GM19035 (cell line): ENCODE results near the gene STYXL2.

Experiments
- ATAC-seq: cut with Tn5 transposase; IDR thresholded peaks from one replicate; pipeline ENCODE4 v1.9.1; 2021; ENCODE audit not compliant: unreplicated experiment

STYXL2 gene

GRCh38 chr1:167105271-167106118, 11.6 kb downstream of the STYXL2 start:
- no peak for ATAC-seq

DNA sequence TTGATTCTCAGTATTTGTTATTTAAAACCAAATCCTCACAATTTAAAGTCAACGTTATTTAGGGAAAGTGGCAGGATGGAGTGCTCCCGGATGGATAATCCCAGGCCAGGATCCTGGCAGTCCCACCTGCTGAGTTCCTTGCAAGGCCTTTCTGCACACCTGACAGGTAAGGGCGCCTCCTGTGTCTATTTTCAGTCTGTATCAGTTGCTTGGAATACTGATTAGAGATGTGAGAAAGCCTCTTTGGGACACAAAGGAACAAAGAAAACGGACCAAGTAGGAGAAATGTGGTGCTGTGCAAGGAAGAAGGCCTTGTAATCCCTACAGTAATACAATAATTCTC, 12.2 kb downstream of the STYXL2 start:
- ATAC-seq = no peak

DNA sequence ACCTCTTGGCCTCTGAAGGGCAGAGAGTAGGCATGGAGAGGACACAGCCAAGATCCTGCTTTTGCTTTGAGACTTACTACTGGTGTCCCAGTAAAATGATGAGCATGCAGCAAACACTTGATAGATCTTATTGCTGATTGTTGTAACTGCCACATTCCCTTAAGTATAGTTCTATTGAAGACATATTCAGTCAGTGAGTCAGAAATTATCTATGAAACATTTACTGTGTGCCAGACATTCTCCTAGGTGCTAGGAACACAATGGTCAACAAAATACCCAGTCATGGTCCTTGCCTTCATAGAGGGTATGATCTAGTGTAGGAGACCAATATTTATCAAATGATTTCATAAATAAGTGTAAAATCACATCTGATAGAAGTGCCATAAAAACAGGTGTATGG, 13.6 kb downstream of the STYXL2 start:
- ATAC-seq = no peak

- no peak for ATAC-seq
Measured at GRCh38 chr1:167109125-167109524, 15.2 kb downstream of the STYXL2 start.

DNA sequence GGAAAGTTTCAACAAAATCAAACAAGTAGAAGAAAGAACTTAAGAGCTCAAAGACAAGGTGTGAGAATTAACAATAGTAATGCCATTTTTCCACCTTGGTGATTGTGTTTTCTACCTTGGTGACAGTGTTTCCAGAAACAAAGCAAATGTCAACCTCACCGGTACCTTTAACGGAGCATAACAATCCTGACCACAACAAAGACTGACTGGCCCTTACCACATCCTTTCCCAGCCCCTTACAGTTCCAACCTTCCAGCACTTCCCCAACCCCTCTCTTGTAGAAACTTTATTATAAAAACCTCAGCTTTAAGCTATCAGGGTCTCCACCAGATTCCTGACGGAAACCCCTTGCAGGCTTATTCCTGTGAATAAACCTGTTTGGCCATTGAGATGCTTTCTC, 16.7 kb downstream of the STYXL2 start:
- ATAC-seq = peak; percentile 55

DNA sequence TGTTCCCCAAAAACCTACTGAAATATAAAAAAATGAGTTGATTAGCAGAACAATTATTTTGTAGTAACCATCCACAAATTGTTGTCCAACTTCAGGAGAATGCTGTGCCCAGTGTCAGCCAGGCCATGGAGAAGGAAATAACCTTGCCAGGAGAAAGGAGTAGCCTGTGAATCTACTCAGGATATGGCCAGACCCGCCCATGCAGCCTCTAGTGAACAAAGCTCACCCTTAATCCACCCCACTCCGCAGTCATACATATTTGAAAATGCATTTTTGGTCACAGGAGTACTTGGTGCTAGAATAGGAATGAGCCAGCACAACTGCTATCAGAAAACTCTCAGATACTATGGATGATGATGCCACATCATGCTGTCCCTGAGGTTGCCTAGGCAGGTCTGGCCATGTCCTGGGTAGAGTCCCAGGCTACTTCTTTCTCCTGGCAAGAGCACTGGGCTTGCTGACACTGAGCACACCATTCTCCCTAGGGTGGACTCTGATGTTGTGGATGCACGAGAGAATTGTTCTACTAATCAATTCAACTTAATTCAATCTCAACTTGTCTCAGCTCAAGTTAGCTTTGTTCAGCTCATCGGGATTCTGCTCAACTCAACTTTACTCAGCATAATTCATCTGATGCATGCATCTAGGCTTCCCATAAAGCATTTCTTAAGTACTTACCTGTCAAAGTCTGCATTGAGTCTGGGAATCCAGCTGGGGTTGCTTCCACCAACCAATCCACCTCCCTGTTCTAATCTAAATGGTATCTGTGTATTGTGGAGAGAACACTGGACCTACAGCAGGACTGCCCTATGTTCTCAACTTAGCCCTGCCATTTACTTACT, 18.2 kb downstream of the STYXL2 start:
- ATAC-seq = no peak

DNA sequence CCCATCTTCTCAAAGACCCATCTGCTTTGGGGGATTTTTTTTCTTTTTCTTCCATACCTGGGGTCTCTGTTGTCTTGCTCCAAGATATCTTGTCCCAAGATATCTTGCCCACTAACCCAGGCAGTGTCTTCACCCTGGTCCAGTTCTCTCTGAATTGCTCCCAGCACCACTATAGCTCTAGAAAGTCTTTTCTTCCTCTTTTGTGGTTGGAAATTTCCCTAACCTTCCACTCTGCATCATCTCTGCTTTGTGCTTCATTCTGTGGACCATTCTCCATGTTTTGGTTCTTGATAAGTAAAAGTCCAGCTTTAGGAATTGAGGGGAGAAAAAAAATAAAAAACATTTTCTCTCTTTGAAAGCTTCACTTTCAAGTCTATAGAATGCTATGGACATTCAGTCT, 20.9 kb downstream of the STYXL2 start:
- ATAC-seq = no peak

- no peak for ATAC-seq
Measured at GRCh38 chr1:167115655-167116054, 21.8 kb downstream of the STYXL2 start.

- ATAC-seq = no peak
Measured at GRCh38 chr1:167116174-167116573, 22.3 kb downstream of the STYXL2 start.

DNA sequence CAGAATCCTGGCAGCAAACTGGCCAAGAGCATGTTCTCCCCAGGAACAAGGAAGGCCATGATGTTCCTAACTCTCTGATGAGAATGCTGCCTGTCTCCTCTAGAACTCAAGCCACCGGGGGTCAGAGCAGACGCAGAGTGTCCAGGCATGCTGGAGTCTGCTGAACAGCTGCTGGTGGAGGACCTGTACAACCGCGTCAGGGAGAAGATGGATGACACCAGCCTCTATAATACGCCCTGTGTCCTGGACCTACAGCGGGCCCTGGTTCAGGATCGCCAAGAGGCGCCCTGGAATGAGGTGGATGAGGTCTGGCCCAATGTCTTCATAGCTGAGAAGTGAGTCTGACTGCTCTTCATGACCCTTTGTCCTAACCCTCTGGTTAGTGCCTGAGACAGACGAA, 23.4 kb downstream of the STYXL2 start:
- no peak for ATAC-seq

DNA sequence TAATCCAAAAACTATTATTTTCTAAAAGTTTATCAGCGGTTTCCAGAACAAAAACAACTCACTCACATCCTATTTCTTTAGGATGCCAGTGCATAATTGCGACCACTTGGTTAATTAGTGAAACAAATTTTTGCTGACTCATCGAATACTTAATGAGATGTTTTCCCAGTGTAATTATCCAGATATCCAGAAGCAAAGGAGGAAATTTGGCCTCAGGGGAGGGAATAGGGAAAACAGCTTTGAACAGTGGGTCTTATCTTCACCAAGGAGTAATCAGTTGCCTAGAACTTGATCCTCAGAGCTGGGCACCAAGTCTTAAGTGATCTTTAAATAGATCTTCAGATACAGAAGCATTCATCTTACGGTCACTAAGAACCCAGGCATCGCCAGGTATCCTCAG, 24.3 kb downstream of the STYXL2 start:
- ATAC-seq = no peak

DNA sequence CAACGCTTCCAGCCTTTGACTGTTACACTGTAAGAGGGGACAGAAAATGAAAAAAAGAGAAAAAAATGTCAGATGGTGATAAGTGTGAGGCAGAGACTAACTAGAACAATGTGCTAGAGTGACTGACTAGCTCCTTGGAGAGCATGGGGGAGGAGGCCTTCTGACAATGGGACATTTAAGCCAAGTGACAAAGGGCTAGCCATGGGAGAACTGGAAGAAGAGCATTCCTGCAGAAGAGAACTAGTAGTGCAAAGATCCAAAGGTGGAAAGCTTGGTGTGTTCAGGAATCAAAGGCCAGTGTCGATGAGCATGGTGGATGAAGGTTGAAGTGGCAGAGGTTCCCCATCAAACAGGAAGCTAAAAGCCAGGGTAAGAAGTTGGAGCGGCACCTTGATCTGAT, 25.8 kb downstream of the STYXL2 start:
- no peak for ATAC-seq

DNA sequence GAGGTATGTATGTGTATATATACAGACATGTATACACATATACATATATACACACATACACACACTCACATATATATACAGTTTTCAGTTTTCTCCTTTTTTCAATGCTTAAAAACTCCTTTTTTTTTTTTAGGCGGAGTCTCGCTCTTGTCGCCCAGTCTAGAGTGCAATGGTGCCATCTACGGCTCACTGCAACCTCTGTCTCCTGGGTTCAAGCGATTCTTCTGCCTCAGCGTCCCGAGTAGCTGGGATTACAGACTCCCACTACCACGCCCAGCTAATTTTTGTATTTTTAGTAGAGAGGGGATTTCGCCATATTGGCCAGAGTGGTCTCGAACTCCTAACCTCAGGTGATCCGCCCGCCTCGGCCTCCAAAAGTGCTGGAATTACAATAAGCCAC, 27.0 kb downstream of the STYXL2 start:
- no peak for ATAC-seq

DNA sequence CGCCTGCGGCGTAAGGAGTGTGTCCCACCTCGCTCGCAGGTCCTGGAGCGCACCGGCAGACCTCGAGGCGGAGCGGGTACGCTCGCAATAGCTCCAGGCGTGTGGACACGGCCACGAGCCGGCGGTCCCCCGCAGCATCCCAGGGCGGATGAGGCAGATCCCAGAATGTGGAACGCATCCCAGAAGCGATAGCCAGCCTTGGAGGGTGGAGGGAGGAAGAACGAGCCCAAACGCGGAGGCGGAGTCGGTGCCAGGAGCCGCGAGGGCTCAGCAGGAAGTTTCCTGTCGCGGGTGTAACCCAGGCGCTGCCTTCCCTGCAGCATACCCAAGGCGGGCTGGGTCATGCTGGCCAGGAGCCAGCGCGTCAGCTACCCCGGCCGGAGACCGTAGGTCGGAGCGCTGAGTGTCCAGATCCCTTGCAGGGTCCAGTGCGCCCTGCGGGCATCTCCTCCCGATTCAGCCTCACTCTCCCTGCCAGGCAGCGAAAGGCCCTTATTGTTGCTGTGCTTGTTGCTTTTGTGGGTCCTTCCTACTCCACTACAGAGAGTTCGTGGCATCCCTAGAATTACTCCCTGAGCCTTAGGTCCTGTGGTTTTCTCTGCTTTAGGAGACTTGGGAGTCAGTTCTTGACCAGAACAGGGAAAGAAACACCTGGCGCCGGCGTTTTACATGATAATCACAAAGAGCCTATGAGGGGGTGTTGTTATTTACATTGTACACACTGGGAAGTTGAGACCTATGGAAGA, 27.7 kb downstream of the STYXL2 start:
- ATAC-seq = no peak

DNA sequence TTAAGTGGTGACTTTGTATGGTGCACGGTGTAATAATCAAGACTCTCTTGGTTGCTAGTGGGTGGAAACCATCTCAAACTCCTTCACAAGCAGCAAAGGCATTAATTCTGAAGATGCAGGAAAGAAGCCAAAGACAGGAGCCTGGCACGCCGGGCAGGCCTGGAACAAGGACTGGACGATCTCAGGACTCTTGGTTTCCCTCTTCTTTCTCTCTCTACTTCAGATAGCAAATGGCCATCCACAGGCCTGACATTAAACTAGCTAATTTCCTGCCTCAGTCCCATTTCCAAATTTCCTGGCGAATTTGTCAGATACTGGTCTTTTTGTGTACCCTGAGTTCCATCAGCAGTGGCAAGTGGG, 28.2 kb downstream of the STYXL2 start:
- ATAC-seq = no peak

GRCh38 chr1:167122568-167122967, 28.7 kb downstream of the STYXL2 start:
- ATAC-seq = no peak

- no peak for ATAC-seq
Measured at GRCh38 chr1:167126317-167126716, 32.4 kb downstream of the STYXL2 start.

DNA sequence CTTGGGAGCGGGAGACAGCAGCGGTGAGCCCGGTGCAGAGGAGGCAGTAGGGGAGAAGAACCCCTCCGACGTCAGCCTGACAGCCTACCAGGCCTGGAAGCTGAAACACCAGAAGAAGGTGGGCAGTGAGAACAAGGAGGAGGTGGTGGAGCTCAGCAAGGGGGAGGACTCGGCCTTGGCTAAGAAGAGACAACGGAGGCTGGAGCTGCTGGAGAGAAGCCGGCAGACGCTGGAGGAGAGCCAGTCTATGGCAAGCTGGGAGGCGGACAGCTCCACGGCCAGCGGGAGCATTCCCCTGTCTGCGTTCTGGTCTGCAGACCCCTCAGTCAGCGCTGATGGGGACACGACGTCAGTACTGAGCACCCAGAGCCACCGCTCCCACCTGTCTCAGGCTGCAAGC, 32.9 kb downstream of the STYXL2 start:
- no peak for ATAC-seq

DNA sequence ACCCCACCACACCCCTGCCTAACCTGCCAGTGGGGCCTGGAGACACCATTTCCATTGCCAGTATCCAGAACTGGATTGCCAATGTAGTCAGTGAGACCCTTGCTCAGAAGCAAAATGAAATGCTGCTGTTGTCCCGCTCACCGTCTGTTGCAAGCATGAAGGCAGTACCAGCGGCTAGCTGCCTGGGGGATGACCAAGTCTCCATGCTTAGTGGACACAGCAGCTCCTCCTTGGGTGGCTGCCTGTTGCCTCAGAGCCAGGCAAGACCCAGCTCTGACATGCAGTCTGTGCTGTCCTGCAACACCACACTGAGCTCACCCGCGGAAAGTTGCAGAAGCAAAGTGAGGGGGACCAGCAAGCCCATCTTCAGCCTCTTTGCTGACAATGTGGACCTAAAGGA, 33.4 kb downstream of the STYXL2 start:
- ATAC-seq = no peak

- ATAC-seq = no peak
Measured at GRCh38 chr1:167127661-167128060, 33.8 kb downstream of the STYXL2 start.

GRCh38 chr1:167128261-167129227, 34.7 kb downstream of the STYXL2 start:
- ATAC-seq = no peak
